Progenitor cell of endocrine pancreas (in vitro differentiated cells): ENCODE results near the gene TNFRSF1A. TPM values are rescaled to one million over a fixed set of nuclear protein-coding genes. Genes with fewer than 3 reads are reported as not detected.

ENCODE experiments used
- DNase-seq: peaks from one replicate; pipeline ENCODE4 v3.0.0; 2021; ENCODE audit warnings: low spot score; ENCODE audit not compliant: unreplicated experiment
- H3K27ac Mint-ChIP-seq: 2 replicates; pipeline ENCODE4 v1.8.0; 2021; ENCODE audit warnings: mild to moderate bottlenecking, moderate library complexity, mixed read lengths
- H3K27me3 Mint-ChIP-seq: 2 replicates; pipeline ENCODE4 v1.8.0; 2021; ENCODE audit warnings: mixed read lengths
- H3K36me3 Mint-ChIP-seq: 2 replicates; pipeline ENCODE4 v1.8.0; 2022; ENCODE audit warnings: mixed read lengths; ENCODE audit not compliant: insufficient read depth
- H3K4me1 Mint-ChIP-seq: 2 replicates; pipeline ENCODE4 v1.8.0; 2021; ENCODE audit warnings: low read depth, mixed read lengths
- H3K4me3 Mint-ChIP-seq: 2 replicates; pipeline ENCODE4 v1.8.0; 2021; ENCODE audit warnings: low read depth, mild to moderate bottlenecking, moderate library complexity, mixed read lengths
- H3K9me3 Mint-ChIP-seq: 2 replicates; pipeline ENCODE4 v1.8.0; 2021; ENCODE audit warnings: low read depth, mixed read lengths
- total RNA-seq: library from RNA; stranded (reverse); gene quantifications from 2 replicates; pipeline ENCODE4 v1.2.1, GENCODE V29; 2021
- TF ChIP-seq, protein P1 (sequence below): fragments of 200-600 bp; sonication (generic); IDR thresholded peaks from one replicate; pipeline ENCODE4 v1.5.0; 2021; ENCODE audit warnings: antibody characterized with exemption, mild to moderate bottlenecking; ENCODE audit not compliant: unreplicated experiment

Gene TNFRSF1A
- total RNA-seq, 1 donor from 2014 or later = 67.5 TPM

DNA sequence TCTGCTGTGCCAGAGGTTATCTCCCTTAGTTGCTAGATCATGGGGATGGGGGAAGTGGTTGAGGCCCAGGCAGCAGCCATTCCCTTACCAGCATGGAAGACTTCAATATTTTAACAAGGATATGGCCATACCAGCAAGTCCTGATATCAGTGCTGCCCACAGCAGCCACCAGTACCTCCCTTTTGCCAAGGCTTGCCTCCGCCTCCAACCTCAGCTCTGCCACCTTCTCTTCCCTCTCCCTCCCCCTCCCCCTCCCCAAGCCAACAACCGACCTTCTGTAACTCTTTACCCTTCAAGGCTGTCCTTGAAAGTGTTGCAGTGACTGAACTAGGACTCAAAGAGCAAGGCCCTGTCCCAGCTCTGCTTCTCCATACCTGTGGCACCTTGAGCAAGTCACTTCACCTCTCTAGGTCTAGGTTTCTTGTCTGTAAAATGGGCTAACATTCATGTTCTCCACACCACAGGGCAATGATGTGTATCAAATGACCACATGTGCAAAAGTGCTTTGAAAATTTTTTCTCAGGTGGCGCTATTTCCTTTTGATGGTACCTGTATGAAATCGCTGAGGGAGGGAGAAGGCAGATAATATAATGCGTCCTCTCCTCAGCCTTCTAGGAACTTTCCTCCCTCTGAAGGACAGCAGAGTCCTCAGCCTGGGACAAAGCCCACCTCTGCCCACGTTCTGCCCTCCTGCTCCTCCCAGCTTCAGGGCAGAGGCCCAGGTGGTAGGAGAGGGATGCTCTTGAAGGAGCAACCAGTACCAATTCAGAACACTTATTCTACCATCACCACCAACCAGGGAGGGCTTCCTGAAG lies 16.7 kb downstream of the TNFRSF1A start:
- H3K4me3 Mint-ChIP-seq = no peak overlapping the region
- H3K4me1 Mint-ChIP-seq = peaks cover 22% of the 10 kb centered on the region
- DNase-seq = no peak
- H3K9me3 Mint-ChIP-seq = no peaks in the 10 kb centered on the region
- H3K36me3 Mint-ChIP-seq = peaks cover 21% of the 10 kb centered on the region
- no peaks in the 10 kb centered on the region for H3K27me3 Mint-ChIP-seq
- H3K27ac Mint-ChIP-seq = no peak overlapping the region
- TF ChIP-seq, protein P1, sequence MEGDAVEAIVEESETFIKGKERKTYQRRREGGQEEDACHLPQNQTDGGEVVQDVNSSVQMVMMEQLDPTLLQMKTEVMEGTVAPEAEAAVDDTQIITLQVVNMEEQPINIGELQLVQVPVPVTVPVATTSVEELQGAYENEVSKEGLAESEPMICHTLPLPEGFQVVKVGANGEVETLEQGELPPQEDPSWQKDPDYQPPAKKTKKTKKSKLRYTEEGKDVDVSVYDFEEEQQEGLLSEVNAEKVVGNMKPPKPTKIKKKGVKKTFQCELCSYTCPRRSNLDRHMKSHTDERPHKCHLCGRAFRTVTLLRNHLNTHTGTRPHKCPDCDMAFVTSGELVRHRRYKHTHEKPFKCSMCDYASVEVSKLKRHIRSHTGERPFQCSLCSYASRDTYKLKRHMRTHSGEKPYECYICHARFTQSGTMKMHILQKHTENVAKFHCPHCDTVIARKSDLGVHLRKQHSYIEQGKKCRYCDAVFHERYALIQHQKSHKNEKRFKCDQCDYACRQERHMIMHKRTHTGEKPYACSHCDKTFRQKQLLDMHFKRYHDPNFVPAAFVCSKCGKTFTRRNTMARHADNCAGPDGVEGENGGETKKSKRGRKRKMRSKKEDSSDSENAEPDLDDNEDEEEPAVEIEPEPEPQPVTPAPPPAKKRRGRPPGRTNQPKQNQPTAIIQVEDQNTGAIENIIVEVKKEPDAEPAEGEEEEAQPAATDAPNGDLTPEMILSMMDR = no peak

DNA sequence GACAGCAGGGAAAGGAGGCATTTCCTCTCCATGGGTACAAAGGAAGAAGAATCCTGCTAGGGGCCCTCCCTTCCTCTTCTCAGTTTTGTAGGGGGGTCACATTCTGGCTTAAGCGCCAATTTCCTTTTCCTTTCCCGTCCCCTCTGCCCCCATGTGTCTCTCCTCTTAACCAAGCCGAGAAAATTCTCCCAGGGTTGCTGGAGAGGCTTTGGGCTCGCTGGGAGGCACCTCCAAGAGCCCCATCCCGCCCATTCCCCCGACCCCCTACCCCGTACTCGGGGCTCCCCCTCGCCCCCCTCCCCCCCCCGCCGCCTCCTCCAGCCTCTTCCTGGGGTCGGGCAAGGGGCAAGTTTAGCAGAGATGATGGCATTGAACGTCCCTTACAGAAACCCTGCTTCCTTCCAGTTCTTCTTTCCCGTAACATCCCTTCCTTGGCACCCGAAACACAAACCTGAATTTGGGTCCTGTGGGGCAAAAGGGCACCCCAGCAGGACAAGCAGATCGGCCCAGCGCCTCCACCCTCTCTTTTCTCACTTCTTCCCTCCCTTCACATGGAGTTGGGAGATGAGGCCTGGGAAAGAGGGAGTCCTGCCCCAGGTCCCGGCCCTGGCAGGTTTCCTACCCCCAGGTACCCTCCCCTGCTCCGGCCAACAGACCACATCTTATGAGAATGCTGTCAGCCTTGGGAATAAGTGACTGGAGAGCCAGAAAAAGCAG lies 17.7 kb downstream of the TNFRSF1A start:
- DNase-seq = no peak
- H3K36me3 Mint-ChIP-seq = peaks cover 22% of the 10 kb centered on the region
- H3K4me1 Mint-ChIP-seq = peaks cover 22% of the 10 kb centered on the region

GRCh38 chr12:6323340-6323994 lies 18.4 kb downstream of the TNFRSF1A start:
- Mint-ChIP-seq H3K9me3 (no peaks in the 10 kb centered on the region), H3K27me3 (no peaks in the 10 kb centered on the region), H3K4me3 (no peak overlapping the region), H3K4me1 (peaks cover 22% of the 10 kb centered on the region), H3K27ac (peak overlapping the region; percentile 89), H3K36me3 (peaks cover 21% of the 10 kb centered on the region)
- DNase-seq = no peak
- TF ChIP-seq, protein P1 = peak; percentile 69

More for the DNA sequence above, 17.7 kb downstream of the TNFRSF1A start:
- Mint-ChIP-seq H3K27me3 (no peaks in the 10 kb centered on the region), H3K4me3 (no peak overlapping the region), H3K9me3 (no peaks in the 10 kb centered on the region), H3K27ac (no peak overlapping the region)
- TF ChIP-seq, protein P1 = no peak

DNA sequence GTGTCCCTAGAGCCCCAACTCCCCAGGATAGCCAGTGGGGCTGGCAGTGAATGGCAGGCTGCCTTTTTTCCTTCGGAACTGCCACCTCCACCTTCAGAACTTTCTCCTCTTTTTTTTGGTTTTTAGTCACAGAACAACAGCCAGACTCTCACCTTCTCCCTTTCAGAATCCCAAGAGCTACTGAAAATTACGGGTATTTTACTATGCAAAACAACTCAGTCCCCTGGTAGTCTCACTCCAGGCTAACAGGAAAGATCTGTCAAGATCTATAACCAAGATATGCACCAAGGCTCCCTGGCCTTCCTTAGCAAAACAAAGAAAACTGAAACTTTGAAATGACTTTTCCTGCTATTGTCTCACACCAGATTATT lies 18.9 kb downstream of the TNFRSF1A start:
- Mint-ChIP-seq H3K4me1 (peaks cover 22% of the 10 kb centered on the region), H3K27me3 (no peaks in the 10 kb centered on the region), H3K27ac (no peak overlapping the region), H3K9me3 (no peaks in the 10 kb centered on the region), H3K4me3 (no peak overlapping the region), H3K36me3 (peaks cover 20% of the 10 kb centered on the region)
- TF ChIP-seq, protein P1 = no peak
- no peak for DNase-seq

DNA sequence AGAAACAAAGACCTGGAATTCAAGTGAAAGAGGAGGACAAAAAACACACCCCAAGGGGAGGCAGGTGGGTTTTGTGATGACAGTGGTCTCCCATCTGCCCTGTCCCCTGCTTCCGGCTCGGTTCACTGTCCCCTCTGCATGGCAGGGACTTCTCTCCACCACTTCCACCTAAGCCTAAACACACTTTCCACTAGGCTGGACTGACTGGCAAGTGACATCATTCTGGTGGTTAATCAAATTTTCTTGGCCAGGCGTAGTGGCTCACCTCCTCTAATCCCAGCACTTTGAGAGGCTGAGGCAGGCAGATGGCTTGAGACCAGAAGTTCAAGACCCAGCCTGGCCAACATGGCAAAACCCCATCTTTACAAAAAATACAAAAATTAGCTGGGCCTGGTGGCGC lies 19.5 kb downstream of the TNFRSF1A start:
- TF ChIP-seq, protein P1 = no peak
- Mint-ChIP-seq H3K27me3 (no peaks in the 10 kb centered on the region), H3K27ac (no peak overlapping the region), H3K4me3 (no peak overlapping the region), H3K36me3 (peaks cover 23% of the 10 kb centered on the region), H3K4me1 (peaks cover 22% of the 10 kb centered on the region), H3K9me3 (no peaks in the 10 kb centered on the region)
- DNase-seq = no peak
